Measurements from ENCODE around the gene CNOT11. TPM values are rescaled to one million over a fixed set of nuclear protein-coding genes. Genes with fewer than 3 reads are reported as not detected.

The CNOT11 gene
- total RNA-seq, 1 donor from 2014 or later: 30.6 TPM

GRCh38 chr2:101274142-101274541 lies 21.5 kb downstream of the CNOT11 start:
- peaks cover 3% of the 10 kb centered on the region for H3K4me1 ChIP-seq
- ATAC-seq: no peak
- H3K4me3 ChIP-seq: no peak overlapping the region
- H3K36me3 ChIP-seq: peaks cover 82% of the 10 kb centered on the region
- no peaks in the 10 kb centered on the region for H3K27me3 ChIP-seq
- TF ChIP-seq CTCF (IDR thresholded peaks at IDR 0.05): no peak
- no peaks in the 10 kb centered on the region for H3K9me3 ChIP-seq
- no peak for DNase-seq
- no peak overlapping the region for H3K27ac ChIP-seq
- intact Hi-C loops (cut with DNase I): no loop called here

- no peaks in the 10 kb centered on the region for H3K9me3 ChIP-seq
- ATAC-seq (peak; percentile 95), DNase-seq (no peak)
- H3K4me3 ChIP-seq: no peak overlapping the region
- peaks cover 82% of the 10 kb centered on the region for H3K36me3 ChIP-seq
- intact Hi-C loops (cut with DNase I): no loop called here
- no peak overlapping the region for H3K27ac ChIP-seq
- TF ChIP-seq CTCF (IDR thresholded peaks at IDR 0.05): no peak
- peaks cover 8% of the 10 kb centered on the region for H3K4me1 ChIP-seq
- H3K27me3 ChIP-seq: no peaks in the 10 kb centered on the region
Measured at GRCh38 chr2:101277111-101277510, 24.4 kb downstream of the CNOT11 start.

- H3K4me3 ChIP-seq: no peak overlapping the region
- ATAC-seq: no peak
- no peak overlapping the region for H3K27ac ChIP-seq
- H3K27me3 ChIP-seq: no peaks in the 10 kb centered on the region
- DNase-seq: no peak
- TF ChIP-seq CTCF (IDR thresholded peaks at IDR 0.05): no peak
- peaks cover 8% of the 10 kb centered on the region for H3K4me1 ChIP-seq
- no peaks in the 10 kb centered on the region for H3K9me3 ChIP-seq
- H3K36me3 ChIP-seq: peaks cover 82% of the 10 kb centered on the region
- intact Hi-C loops (cut with DNase I): no loop called here
Measured at GRCh38 chr2:101278925-101279324, 26.2 kb downstream of the CNOT11 start.

- H3K4me1 ChIP-seq: peaks cover 8% of the 10 kb centered on the region
- ATAC-seq: no peak
- no peak overlapping the region for H3K27ac ChIP-seq
- DNase-seq: no peak
- H3K36me3 ChIP-seq: peaks cover 98% of the 10 kb centered on the region
- no peak for TF ChIP-seq CTCF (IDR thresholded peaks at IDR 0.05)
- no peaks in the 10 kb centered on the region for H3K27me3 ChIP-seq
- no peaks in the 10 kb centered on the region for H3K9me3 ChIP-seq
- intact Hi-C loops (cut with DNase I): no loop called here
- no peak overlapping the region for H3K4me3 ChIP-seq
Measured at GRCh38 chr2:101281482-101281881, 28.8 kb downstream of the CNOT11 start.

GRCh38 chr2:101282980-101283379 lies 30.3 kb downstream of the CNOT11 start:
- H3K4me3 ChIP-seq: no peak overlapping the region
- H3K36me3 ChIP-seq: peaks cover 99% of the 10 kb centered on the region
- DNase-seq (no peak), ATAC-seq (no peak)
- H3K27ac ChIP-seq: no peak overlapping the region
- peaks cover 8% of the 10 kb centered on the region for H3K4me1 ChIP-seq
- H3K9me3 ChIP-seq: no peaks in the 10 kb centered on the region
- intact Hi-C loops (cut with DNase I): no loop called here
- no peaks in the 10 kb centered on the region for H3K27me3 ChIP-seq
- no peak for TF ChIP-seq CTCF (IDR thresholded peaks at IDR 0.05)

- H3K9me3 ChIP-seq: no peaks in the 10 kb centered on the region
- intact Hi-C loops (cut with DNase I): no loop called here
- no peaks in the 10 kb centered on the region for H3K4me1 ChIP-seq
- H3K36me3 ChIP-seq: peaks cover 87% of the 10 kb centered on the region
- no peak overlapping the region for H3K27ac ChIP-seq
- H3K4me3 ChIP-seq: no peak overlapping the region
- no peak for ATAC-seq
- no peak for DNase-seq
- H3K27me3 ChIP-seq: no peaks in the 10 kb centered on the region
- no peak for TF ChIP-seq CTCF (IDR thresholded peaks at IDR 0.05)
Measured at GRCh38 chr2:101286684-101287083, 34.0 kb downstream of the CNOT11 start.

All from upper lobe of right lung (tissue), 1 donor.